SK-N-SH (cell line): ENCODE data around the gene ZSCAN22. TPM values are rescaled to one million over a fixed set of nuclear protein-coding genes. Genes with fewer than 3 reads are reported as not detected.

ENCODE experiments used
- CTCF ChIA-PET: fragments of 300-600, 350-600 bp; formaldehyde crosslinking; extraction: SDS; loops from one replicate; lab custom pipeline; 2021; lab: Yijun Ruan, JAX
- POLR2A ChIA-PET: fragments of 350-600 bp; sonication (Branson Sonifier 250); formaldehyde crosslinking; extraction: SDS; loops from one replicate; lab custom pipeline; 2020; ENCODE audit warnings: antibody characterized with exemption, inconsistent platforms; lab: Yijun Ruan, JAX
- DNase-seq: peaks from one replicate; pipeline ENCODE4 v3.0.0; 2012
- H2AFZ ChIP-seq: fragments of 200-600 bp; sonication (generic); 2 replicates; pipeline ENCODE4 v1.8.1; 2016; ENCODE audit warnings: antibody characterized with exemption, mild to moderate bottlenecking, low read depth
- H3F3A ChIP-seq: fragments of 200-600 bp; sonication (generic); replicated peaks from 2 replicates; pipeline ENCODE3; 2016; ENCODE audit warnings: antibody characterized with exemption, mild to moderate bottlenecking; ENCODE audit not compliant: insufficient read depth
- H3K27ac ChIP-seq, 2 experiments: fragments of 200-500 bp in 1 of 2; fragments of 200-600 bp in 1 of 2; sonication (Bioruptor generic) in 1 of 2; sonication (generic), shearing (Covaris generic) in 1 of 2; 2 replicates each; pipeline versions ENCODE4 v1.5.1 to v1.6.1; 2014 to 2016; ENCODE audit warnings: low read depth in 2 of 2, inconsistent platforms in 1 of 2, low read length in 1 of 2, mild to moderate bottlenecking in 1 of 2, mixed read lengths in 1 of 2
- H3K27me3 ChIP-seq: fragments of 200-600 bp; sonication (generic), shearing (Covaris generic); 2 replicates; pipeline ENCODE4 v1.6.1; 2016; ENCODE audit warnings: mixed run types; ENCODE audit not compliant: insufficient read depth
- H3K36me3 ChIP-seq, 2 experiments: fragments of 200-500 bp in 1 of 2; fragments of 200-600 bp in 1 of 2; sonication (Bioruptor generic) in 1 of 2; sonication (generic) in 1 of 2; replicated peaks in 1 of 2; 2 replicates each; pipeline versions ENCODE3 to v1.5.1; 2014 to 2016; ENCODE audit warnings: low read length in 1 of 2, mild to moderate bottlenecking in 1 of 2; ENCODE audit not compliant: insufficient read depth in 2 of 2, control insufficient read depth in 1 of 2
- H3K4me1 ChIP-seq, 2 experiments: fragments of 200-500 bp in 1 of 2; fragments of 200-600 bp in 1 of 2; sonication (Bioruptor generic) in 1 of 2; sonication (generic), shearing (Covaris generic) in 1 of 2; 2 replicates each; pipeline versions ENCODE4 v1.5.1 to v1.6.1; 2014 to 2016; ENCODE audit warnings: low read depth in 1 of 2, low read length in 1 of 2, mixed run types in 1 of 2; ENCODE audit not compliant: insufficient read depth in 2 of 2, control insufficient read depth in 1 of 2
- H3K4me2 ChIP-seq: fragments of 200-600 bp; sonication (generic), shearing (Covaris generic); 2 replicates; pipeline ENCODE4 v1.6.1; 2017; ENCODE audit warnings: mixed run types
- H3K4me3 ChIP-seq, 2 experiments: fragments of 200-500 bp in 1 of 2; fragments of 200-600 bp in 1 of 2; sonication (Bioruptor generic) in 1 of 2; sonication (generic), shearing (Covaris generic) in 1 of 2; 2 replicates each; pipeline versions ENCODE4 v1.5.1 to v1.8.1; 2014 to 2016; ENCODE audit warnings: low read depth in 2 of 2, inconsistent platforms in 1 of 2, low read length in 1 of 2, mild to moderate bottlenecking in 1 of 2, mixed read lengths in 1 of 2, moderate library complexity in 1 of 2
- H3K79me2 ChIP-seq: fragments of 200-600 bp; sonication (generic); 2 replicates; pipeline ENCODE4 v1.8.1; 2017; ENCODE audit warnings: mild to moderate bottlenecking; ENCODE audit not compliant: insufficient read depth
- H3K9ac ChIP-seq: fragments of 200-600 bp; sonication (generic); 2 replicates; pipeline ENCODE4 v1.6.1; 2017; ENCODE audit warnings: mixed run types
- H3K9me2 ChIP-seq: fragments of 200-600 bp; sonication (generic); 2 replicates; pipeline ENCODE4 v1.6.1; 2017; ENCODE audit warnings: mixed run types
- H3K9me3 ChIP-seq: fragments of 200-600 bp; sonication (generic); 2 replicates; pipeline ENCODE4 v1.6.1; 2017; ENCODE audit warnings: mixed run types, mild to moderate bottlenecking, moderate library complexity
- H4K20me1 ChIP-seq: fragments of 200-600 bp; sonication (generic); 2 replicates; pipeline ENCODE4 v1.6.1; 2017; ENCODE audit warnings: mild to moderate bottlenecking, mixed run types; ENCODE audit not compliant: insufficient read depth
- CHD2 ChIP-seq: fragments of 150-350 bp; IDR thresholded peaks from 2 replicates; pipeline ENCODE4 v1.6.1; 2018; ENCODE audit warnings: low read length; ENCODE audit not compliant: partially characterized antibody
- ELF1 ChIP-seq: IDR thresholded peaks from 2 replicates; pipeline ENCODE4 v1.4.0; 2012
- EZH2phosphoT487 ChIP-seq: fragments of 200-600 bp; sonication (generic); IDR thresholded peaks from 2 replicates; pipeline ENCODE4 v1.6.1; 2017; ENCODE audit warnings: low read depth, mixed run types, mild to moderate bottlenecking, antibody characterized with exemption, moderate library complexity, borderline replicate concordance
- FOSL2 ChIP-seq: IDR thresholded peaks from 2 replicates; pipeline ENCODE4 v1.4.0; 2012; ENCODE audit warnings: low read depth, mild to moderate bottlenecking, moderate library complexity, borderline replicate concordance
- FOXJ3 ChIP-seq: sonication (generic); formaldehyde crosslinking; IDR thresholded peaks from 2 replicates; pipeline ENCODE4 v1.5.1; 2020; ENCODE audit warnings: mild to moderate bottlenecking, missing genetic modification reagents
- GABPA ChIP-seq: IDR thresholded peaks from 2 replicates; pipeline ENCODE4 v1.4.0; 2012; ENCODE audit warnings: low read depth, mild to moderate bottlenecking
- MEF2A ChIP-seq: IDR thresholded peaks from 2 replicates; pipeline ENCODE4 v1.4.0; 2012; ENCODE audit warnings: low read depth, borderline replicate concordance
- MXI1 ChIP-seq: IDR thresholded peaks from 2 replicates; pipeline ENCODE4 v1.6.1; 2012; ENCODE audit warnings: mild to moderate bottlenecking, low read depth, low read length, improper control_type of control experiment
- NFIC ChIP-seq: IDR thresholded peaks from 2 replicates; pipeline ENCODE4 v1.4.0; 2012; ENCODE audit warnings: borderline replicate concordance
- NRF1 ChIP-seq: IDR thresholded peaks from 2 replicates; pipeline ENCODE4 v1.6.1; 2012; ENCODE audit warnings: low read depth, mild to moderate bottlenecking, low read length
- POLR2AphosphoS5 ChIP-seq: IDR thresholded peaks from 2 replicates; pipeline ENCODE4 v1.6.1; 2012; ENCODE audit warnings: low read depth, low read length
- RAD21 ChIP-seq: IDR thresholded peaks from 2 replicates; pipeline ENCODE4 v1.6.1; 2012; ENCODE audit warnings: mild to moderate bottlenecking, low read length
- RCOR1 ChIP-seq: fragments of 150-350 bp; IDR thresholded peaks from 2 replicates; pipeline ENCODE4 v1.6.1; 2017; ENCODE audit warnings: antibody characterized with exemption, low read length
- RFX5 ChIP-seq: IDR thresholded peaks from 2 replicates; pipeline ENCODE4 v1.6.1; 2012; ENCODE audit warnings: mild to moderate bottlenecking, improper control_type of control experiment, low read length
- RXRA ChIP-seq: IDR thresholded peaks from 2 replicates; pipeline ENCODE4 v1.4.0; 2012; ENCODE audit warnings: low read depth, mild to moderate bottlenecking, borderline replicate concordance
- SIN3A ChIP-seq: IDR thresholded peaks from 2 replicates; pipeline ENCODE4 v1.6.1; 2012; ENCODE audit warnings: low read depth, mild to moderate bottlenecking, low read length, moderate library complexity, borderline replicate concordance
- SMC3 ChIP-seq: IDR thresholded peaks from 2 replicates; pipeline ENCODE4 v1.6.1; 2012; ENCODE audit warnings: low read depth, low read length, improper control_type of control experiment
- TAF1 ChIP-seq: IDR thresholded peaks from 2 replicates; pipeline ENCODE4 v1.6.1; 2012; ENCODE audit warnings: low read depth, mild to moderate bottlenecking, low read length, moderate library complexity, borderline replicate concordance
- TCF12 ChIP-seq: IDR thresholded peaks from 2 replicates; pipeline ENCODE4 v1.4.0; 2012
- TEAD4 ChIP-seq: IDR thresholded peaks from 2 replicates; pipeline ENCODE4 v1.4.0; 2012; ENCODE audit warnings: mild to moderate bottlenecking, borderline replicate concordance; ENCODE audit not compliant: insufficient read depth
- YY1 ChIP-seq: IDR thresholded peaks from 2 replicates; pipeline ENCODE4 v1.4.0; 2012; ENCODE audit warnings: low read depth, mild to moderate bottlenecking
- WGBS: methylation state at CpG from one replicate; pipeline ENCODE4 v1.1.6; 2017; ENCODE audit warnings: low lambda C conversion rate; 5-methylcytosine and 5-hydroxymethylcytosine counted together
- polyA plus RNA-seq, 3 experiments: library from polyadenylated mRNA; depleted of rRNA; stranded (reverse); fragments of >200 nt; gene quantifications; 2 replicates each; pipeline ENCODE4 v1.2.3, GENCODE V29; 2012
- TF ChIP-seq, protein P1 (sequence below): IDR thresholded peaks from 2 replicates; pipeline ENCODE4; 2012
- TF ChIP-seq, protein P2 (sequence below): fragments of 150-350 bp; IDR thresholded peaks from 2 replicates; pipeline ENCODE4 v1.6.1; 2017; ENCODE audit warnings: antibody characterized with exemption, low read length, low read depth, borderline replicate concordance
- TF ChIP-seq, protein P3 (sequence below): IDR thresholded peaks from 2 replicates; pipeline ENCODE4 v1.4.0; 2012; ENCODE audit warnings: low read depth
- TF ChIP-seq, protein P4 (sequence below): IDR thresholded peaks from 2 replicates; pipeline ENCODE4 v1.6.1; 2012; ENCODE audit warnings: mild to moderate bottlenecking, low read depth, low read length, moderate library complexity
- TF ChIP-seq, protein P5 (sequence below): IDR thresholded peaks from 2 replicates; pipeline ENCODE4 v1.4.0; 2012; ENCODE audit warnings: low read depth, borderline replicate concordance

The ZSCAN22 gene
- polyA plus RNA-seq, 1 of the 3 experiments (the other 2 are of a cell fraction): 2.3 TPM

DNA sequence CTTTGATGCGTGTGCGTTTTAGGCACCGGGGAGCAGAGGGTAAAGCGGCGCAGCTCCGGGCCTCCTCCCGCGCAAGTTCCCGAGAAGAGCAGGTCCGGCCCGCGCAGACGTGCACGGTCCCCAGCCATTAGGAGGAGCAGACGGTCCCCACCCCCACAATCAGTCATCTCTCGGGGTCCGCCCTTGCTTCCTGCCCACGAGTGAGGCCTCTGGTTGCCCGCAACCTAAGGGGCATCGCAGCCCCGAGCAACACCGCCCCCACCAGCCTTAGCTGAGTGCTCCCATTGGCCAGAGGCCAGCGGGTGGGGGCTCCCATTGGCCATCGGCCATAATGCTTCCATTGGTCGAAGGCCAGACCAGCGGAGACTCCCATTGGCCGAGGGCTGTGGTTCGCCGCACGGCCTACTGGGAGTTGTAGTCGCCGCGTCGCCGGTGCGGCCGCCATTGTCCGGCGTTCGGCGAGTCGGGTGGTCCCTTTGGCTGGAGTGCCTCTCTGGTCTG is 48.2 kb upstream of the ZSCAN22 start, which contains the start of gene ZNF8:
ZNF8 (plus strand) TSS at position 415 of the 501 bp plus-strand sequence. CDS start 127 bp downstream, outside the sequence.
- no peaks in the 10 kb centered on the region for H4K20me1 ChIP-seq
- peak within 1 kb of the TSS; percentile 90 for H3K4me2 ChIP-seq
- no peaks in the 10 kb centered on the region for H3K27me3 ChIP-seq
- peaks cover 13% of the 10 kb centered on the region; the same call in 1 of the 2 replicates for H3K9me3 ChIP-seq
- peak within 1 kb of the TSS; percentile 87 for H3K9ac ChIP-seq
- peaks cover 3 to 22% of the 10 kb centered on the region in 2 experiments for H3K36me3 ChIP-seq
- WGBS: 0% methylated on average over 27 of the region's 42 CpGs
- CTCF ChIA-PET: no interaction called here
- H2AFZ ChIP-seq: peak within 1 kb of the TSS; percentile 100
- peaks cover 56% of the 10 kb centered on the region for H3K79me2 ChIP-seq
- peaks cover 9% of the 10 kb centered on the region for H3F3A ChIP-seq
- POLR2A ChIA-PET: interaction anchor here (0.6 to 2.0 kb wide), 3 partner anchors 29 to 114 kb away, joined by 3 to 8 read pairs (median 3); partner anchors contain the start of gene ZSCAN22
- DNase-seq: peak; percentile 98
- H3K4me1 ChIP-seq: peaks cover 5 to 7% of the 10 kb centered on the region in 2 experiments; a peak in 1 of 4 replicates
- peak within 1 kb of the TSS; percentile 67 to 93 for H3K27ac ChIP-seq
- H3K4me3 ChIP-seq: peak within 1 kb of the TSS; percentile 81 to 97
- H3K9me2 ChIP-seq: no peaks in the 10 kb centered on the region
- TF ChIP-seq TEAD4 (no peak), POLR2AphosphoS5 (peak; percentile 46), YY1 (peak; percentile 94), RFX5 (peak; percentile 89), NRF1 (peak; percentile 71), NFIC (peak; percentile 78), TCF12 (no peak), ELF1 (no peak), RCOR1 (no peak; the same call in 1 of the 2 replicates), SMC3 (no peak), MXI1 (peak; percentile 40; the same call in 1 of the 2 replicates), EZH2phosphoT487 (no peak), SIN3A (peak; percentile 49; the same call in 1 of the 2 replicates), MEF2A (no peak), FOXJ3 (CRISPR knock-in tag) (no peak), TAF1 (peak; percentile 50), FOSL2 (no peak), GABPA (no peak), RXRA (no peak), RAD21 (0 out of 2 replicates have a peak, but pooled peaks have one; percentile 5), CHD2 (peak; percentile 90)
- TF ChIP-seq, protein P1, sequence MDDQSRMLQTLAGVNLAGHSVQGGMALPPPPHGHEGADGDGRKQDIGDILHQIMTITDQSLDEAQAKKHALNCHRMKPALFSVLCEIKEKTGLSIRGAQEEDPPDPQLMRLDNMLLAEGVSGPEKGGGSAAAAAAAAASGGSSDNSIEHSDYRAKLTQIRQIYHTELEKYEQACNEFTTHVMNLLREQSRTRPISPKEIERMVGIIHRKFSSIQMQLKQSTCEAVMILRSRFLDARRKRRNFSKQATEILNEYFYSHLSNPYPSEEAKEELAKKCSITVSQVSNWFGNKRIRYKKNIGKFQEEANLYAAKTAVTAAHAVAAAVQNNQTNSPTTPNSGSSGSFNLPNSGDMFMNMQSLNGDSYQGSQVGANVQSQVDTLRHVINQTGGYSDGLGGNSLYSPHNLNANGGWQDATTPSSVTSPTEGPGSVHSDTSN: peak; percentile 62
- TF ChIP-seq, protein P2, sequence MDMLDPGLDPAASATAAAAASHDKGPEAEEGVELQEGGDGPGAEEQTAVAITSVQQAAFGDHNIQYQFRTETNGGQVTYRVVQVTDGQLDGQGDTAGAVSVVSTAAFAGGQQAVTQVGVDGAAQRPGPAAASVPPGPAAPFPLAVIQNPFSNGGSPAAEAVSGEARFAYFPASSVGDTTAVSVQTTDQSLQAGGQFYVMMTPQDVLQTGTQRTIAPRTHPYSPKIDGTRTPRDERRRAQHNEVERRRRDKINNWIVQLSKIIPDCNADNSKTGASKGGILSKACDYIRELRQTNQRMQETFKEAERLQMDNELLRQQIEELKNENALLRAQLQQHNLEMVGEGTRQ: no peak
- TF ChIP-seq, protein P3, sequence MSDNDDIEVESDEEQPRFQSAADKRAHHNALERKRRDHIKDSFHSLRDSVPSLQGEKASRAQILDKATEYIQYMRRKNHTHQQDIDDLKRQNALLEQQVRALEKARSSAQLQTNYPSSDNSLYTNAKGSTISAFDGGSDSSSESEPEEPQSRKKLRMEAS: peak; percentile 31; the same call in 1 of the 2 replicates
- TF ChIP-seq, protein P4, sequence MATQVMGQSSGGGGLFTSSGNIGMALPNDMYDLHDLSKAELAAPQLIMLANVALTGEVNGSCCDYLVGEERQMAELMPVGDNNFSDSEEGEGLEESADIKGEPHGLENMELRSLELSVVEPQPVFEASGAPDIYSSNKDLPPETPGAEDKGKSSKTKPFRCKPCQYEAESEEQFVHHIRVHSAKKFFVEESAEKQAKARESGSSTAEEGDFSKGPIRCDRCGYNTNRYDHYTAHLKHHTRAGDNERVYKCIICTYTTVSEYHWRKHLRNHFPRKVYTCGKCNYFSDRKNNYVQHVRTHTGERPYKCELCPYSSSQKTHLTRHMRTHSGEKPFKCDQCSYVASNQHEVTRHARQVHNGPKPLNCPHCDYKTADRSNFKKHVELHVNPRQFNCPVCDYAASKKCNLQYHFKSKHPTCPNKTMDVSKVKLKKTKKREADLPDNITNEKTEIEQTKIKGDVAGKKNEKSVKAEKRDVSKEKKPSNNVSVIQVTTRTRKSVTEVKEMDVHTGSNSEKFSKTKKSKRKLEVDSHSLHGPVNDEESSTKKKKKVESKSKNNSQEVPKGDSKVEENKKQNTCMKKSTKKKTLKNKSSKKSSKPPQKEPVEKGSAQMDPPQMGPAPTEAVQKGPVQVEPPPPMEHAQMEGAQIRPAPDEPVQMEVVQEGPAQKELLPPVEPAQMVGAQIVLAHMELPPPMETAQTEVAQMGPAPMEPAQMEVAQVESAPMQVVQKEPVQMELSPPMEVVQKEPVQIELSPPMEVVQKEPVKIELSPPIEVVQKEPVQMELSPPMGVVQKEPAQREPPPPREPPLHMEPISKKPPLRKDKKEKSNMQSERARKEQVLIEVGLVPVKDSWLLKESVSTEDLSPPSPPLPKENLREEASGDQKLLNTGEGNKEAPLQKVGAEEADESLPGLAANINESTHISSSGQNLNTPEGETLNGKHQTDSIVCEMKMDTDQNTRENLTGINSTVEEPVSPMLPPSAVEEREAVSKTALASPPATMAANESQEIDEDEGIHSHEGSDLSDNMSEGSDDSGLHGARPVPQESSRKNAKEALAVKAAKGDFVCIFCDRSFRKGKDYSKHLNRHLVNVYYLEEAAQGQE: no peak
- TF ChIP-seq, protein P5, sequence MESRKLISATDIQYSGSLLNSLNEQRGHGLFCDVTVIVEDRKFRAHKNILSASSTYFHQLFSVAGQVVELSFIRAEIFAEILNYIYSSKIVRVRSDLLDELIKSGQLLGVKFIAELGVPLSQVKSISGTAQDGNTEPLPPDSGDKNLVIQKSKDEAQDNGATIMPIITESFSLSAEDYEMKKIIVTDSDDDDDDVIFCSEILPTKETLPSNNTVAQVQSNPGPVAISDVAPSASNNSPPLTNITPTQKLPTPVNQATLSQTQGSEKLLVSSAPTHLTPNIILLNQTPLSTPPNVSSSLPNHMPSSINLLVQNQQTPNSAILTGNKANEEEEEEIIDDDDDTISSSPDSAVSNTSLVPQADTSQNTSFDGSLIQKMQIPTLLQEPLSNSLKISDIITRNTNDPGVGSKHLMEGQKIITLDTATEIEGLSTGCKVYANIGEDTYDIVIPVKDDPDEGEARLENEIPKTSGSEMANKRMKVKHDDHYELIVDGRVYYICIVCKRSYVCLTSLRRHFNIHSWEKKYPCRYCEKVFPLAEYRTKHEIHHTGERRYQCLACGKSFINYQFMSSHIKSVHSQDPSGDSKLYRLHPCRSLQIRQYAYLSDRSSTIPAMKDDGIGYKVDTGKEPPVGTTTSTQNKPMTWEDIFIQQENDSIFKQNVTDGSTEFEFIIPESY: peak; percentile 28; the same call in 1 of the 2 replicates
